ENCODE measurements around the gene ENGASE. TPM values are rescaled to one million over a fixed set of nuclear protein-coding genes. Genes with fewer than 3 reads are reported as not detected.

The ENGASE gene
- total and polyA plus RNA-seq, 2 of the 8 experiments (the other 6 are each of a cell fraction or from before 2014, with no cell fraction given) = 9.3 to 36.1 TPM

DNA sequence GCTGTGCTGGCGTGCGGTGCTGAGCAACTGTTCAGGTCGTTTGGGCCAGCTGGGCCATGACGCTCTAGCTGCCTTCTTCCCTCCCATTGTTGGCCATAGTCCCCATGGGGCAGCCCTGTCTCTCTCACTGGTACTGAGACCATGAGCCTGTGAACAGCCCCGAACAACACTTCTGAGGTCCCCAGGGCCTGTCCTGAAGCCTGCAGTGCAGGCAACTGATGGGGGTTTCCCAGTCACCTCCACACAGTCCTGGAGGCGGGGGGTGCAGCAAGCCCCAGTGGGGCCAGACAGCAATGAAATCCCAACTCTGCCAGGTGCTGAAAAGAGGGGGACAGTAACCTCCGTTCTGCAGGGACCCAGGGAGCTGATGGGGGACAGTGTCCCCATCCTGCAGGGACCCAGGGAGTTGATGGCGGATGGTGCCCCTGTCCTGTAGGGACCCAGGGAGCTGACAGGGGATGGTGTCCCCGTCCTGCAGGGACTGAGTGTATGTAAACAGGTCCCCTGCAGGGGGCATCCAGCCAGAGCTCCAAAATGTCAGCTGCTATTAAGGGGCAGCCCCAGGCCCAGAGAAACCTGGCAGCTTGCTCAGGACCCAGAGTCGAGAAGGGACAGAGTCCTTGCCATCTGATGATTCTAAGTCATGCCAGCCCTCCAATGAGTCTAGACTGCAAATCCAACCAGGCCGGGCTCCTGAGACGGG is 30.4 kb downstream of the ENGASE start:
- no peak overlapping the region for H2BK5ac ChIP-seq (ENCODE audit: low read depth, low read length)
- TF ChIP-seq CTBP2 (IDR thresholded peaks at IDR 0.05; ENCODE audit: borderline replicate concordance, insufficient read depth, insufficient read length, low read length) (no peak), KDM5A (IDR thresholded peaks at IDR 0.05; ENCODE audit: low read length) (no peak), ZNF274 (IDR thresholded peaks at IDR 0.05; ENCODE audit: borderline replicate concordance, extremely low read depth, low read length) (no peak), SP1 (IDR thresholded peaks at IDR 0.05; ENCODE audit: low read depth, low read length) (no peak), MAX (IDR thresholded peaks at IDR 0.05) (no peak), NANOG (IDR thresholded peaks at IDR 0.05; ENCODE audit: insufficient read depth, low read depth, low read length, poor library complexity, severe bottlenecking) (no peak), TEAD4 (IDR thresholded peaks at IDR 0.05; ENCODE audit: low read depth, low read length) (no peak)
- TF ChIP-seq, protein P1, sequence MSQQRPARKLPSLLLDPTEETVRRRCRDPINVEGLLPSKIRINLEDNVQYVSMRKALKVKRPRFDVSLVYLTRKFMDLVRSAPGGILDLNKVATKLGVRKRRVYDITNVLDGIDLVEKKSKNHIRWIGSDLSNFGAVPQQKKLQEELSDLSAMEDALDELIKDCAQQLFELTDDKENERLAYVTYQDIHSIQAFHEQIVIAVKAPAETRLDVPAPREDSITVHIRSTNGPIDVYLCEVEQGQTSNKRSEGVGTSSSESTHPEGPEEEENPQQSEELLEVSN (IDR thresholded peaks at IDR 0.05) = no peak
- TF ChIP-seq, protein P2, sequence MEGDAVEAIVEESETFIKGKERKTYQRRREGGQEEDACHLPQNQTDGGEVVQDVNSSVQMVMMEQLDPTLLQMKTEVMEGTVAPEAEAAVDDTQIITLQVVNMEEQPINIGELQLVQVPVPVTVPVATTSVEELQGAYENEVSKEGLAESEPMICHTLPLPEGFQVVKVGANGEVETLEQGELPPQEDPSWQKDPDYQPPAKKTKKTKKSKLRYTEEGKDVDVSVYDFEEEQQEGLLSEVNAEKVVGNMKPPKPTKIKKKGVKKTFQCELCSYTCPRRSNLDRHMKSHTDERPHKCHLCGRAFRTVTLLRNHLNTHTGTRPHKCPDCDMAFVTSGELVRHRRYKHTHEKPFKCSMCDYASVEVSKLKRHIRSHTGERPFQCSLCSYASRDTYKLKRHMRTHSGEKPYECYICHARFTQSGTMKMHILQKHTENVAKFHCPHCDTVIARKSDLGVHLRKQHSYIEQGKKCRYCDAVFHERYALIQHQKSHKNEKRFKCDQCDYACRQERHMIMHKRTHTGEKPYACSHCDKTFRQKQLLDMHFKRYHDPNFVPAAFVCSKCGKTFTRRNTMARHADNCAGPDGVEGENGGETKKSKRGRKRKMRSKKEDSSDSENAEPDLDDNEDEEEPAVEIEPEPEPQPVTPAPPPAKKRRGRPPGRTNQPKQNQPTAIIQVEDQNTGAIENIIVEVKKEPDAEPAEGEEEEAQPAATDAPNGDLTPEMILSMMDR (IDR thresholded peaks at IDR 0.05; ENCODE audit: control extremely low read depth in 1 of 3, insufficient read depth in 1 of 3, low read depth in 1 of 3, low read length in 3 of 3) = peak in 2 of 3 experiments; percentile 5 to 13; a peak in 2 of 4 replicates

More for the DNA sequence above, 30.4 kb downstream of the ENGASE start:
- H2BK120ac ChIP-seq (replicated peaks; ENCODE audit: low read depth, low read length) = no peak overlapping the region
- no peaks in the 10 kb centered on the region for H3K9me3 ChIP-seq (ENCODE audit: insufficient read depth in 2 of 2, low read depth in 1 of 2, low read length in 1 of 2)
- no peak overlapping the region for H3K14ac ChIP-seq (ENCODE audit: insufficient read length)
- H3K27ac ChIP-seq (ENCODE audit: low read depth, low read length) = no peak overlapping the region
- H3K79me2 ChIP-seq (ENCODE audit: control insufficient read depth in 1 of 2, insufficient read depth in 2 of 2, low read length in 2 of 2) = no peaks in the 10 kb centered on the region
- H3K9ac ChIP-seq (replicated peaks in 1 of 4; ENCODE audit: extremely low read depth in 1 of 4, low read depth in 3 of 4, low read length in 3 of 4) = no peak overlapping the region
- WGBS, 2 experiments (ENCODE audit: extremely low coverage in 1 of 2, insufficient coverage in 1 of 2, insufficient read length in 1 of 2, insufficient replicate concordance in 2 of 2, low coverage in 1 of 2, low lambda C conversion rate in 2 of 2, missing lambda C conversion rate in 1 of 2) = 78% methylated on average over 11 of the region's 12 CpGs; no CpG with 5 or more reads in 1 of the 2 experiments
- H2BK12ac ChIP-seq (ENCODE audit: low read depth, low read length) = no peak overlapping the region
- FAIRE-seq = no peak
- no peak overlapping the region for H2BK20ac ChIP-seq (ENCODE audit: low read length)
- no peak overlapping the region for H2AFZ ChIP-seq (ENCODE audit: low read length)
- H3K4me3 ChIP-seq (ENCODE audit: extremely low read depth in 1 of 4, insufficient read depth in 2 of 4, low read depth in 3 of 4, low read length in 4 of 4) = no peak overlapping the region
- no peak for DNase-seq (ENCODE audit: low read depth in 1 of 2, low spot score in 2 of 2)
- no peak overlapping the region for H3K23ac ChIP-seq (ENCODE audit: insufficient read length)
- CTCF ChIA-PET (ENCODE audit: partially characterized antibody) = interaction anchor here (0.6 to 4.3 kb wide), 11 partner anchors 10 to 717 kb away, joined by 3 to 30 read pairs (median 3); no protein-coding TSS in a partner anchor
- no peak overlapping the region for H4K5ac ChIP-seq (ENCODE audit: insufficient read length, low read depth, low read length)
- H4K91ac ChIP-seq (replicated peaks; ENCODE audit: insufficient read length, low read length) = no peak overlapping the region
- no peak overlapping the region for H3K4ac ChIP-seq (replicated peaks; ENCODE audit: insufficient read length, low read depth, low read length)
- no peaks in the 10 kb centered on the region for H3K23me2 ChIP-seq (ENCODE audit: low read depth, low read length)
- peaks cover 4 to 5% of the 10 kb centered on the region in 2 experiments for H4K20me1 ChIP-seq (replicated peaks in 1 of 2; ENCODE audit: control insufficient read depth in 1 of 2, insufficient read depth in 2 of 2, low read length in 2 of 2)
- no peak overlapping the region for H3K56ac ChIP-seq (replicated peaks; ENCODE audit: insufficient read length, low read depth, low read length)
- no peak overlapping the region for H3K4me2 ChIP-seq (ENCODE audit: insufficient read depth in 1 of 2, low read depth in 2 of 2, low read length in 2 of 2)
- no peaks in the 10 kb centered on the region for H3K36me3 ChIP-seq (ENCODE audit: control insufficient read depth in 2 of 4, insufficient read depth in 4 of 4, low read length in 3 of 4)
- H3K79me1 ChIP-seq (ENCODE audit: low read depth, low read length) = no peaks in the 10 kb centered on the region; the same call in 1 of the 2 replicates
- H3K18ac ChIP-seq (ENCODE audit: extremely low read depth, low read length) = no peak overlapping the region
- H3K4me1 ChIP-seq (replicated peaks in 1 of 4; ENCODE audit: control insufficient read depth in 3 of 4, insufficient read depth in 4 of 4, low read length in 3 of 4) = peaks cover 0 to 3% (median 0%) of the 10 kb centered on the region in 4 experiments; a peak in 2 of 7 replicates
- no peaks in the 10 kb centered on the region for H3K27me3 ChIP-seq (replicated peaks in 1 of 4; ENCODE audit: control insufficient read depth in 3 of 4, extremely low read depth in 1 of 4, insufficient read depth in 3 of 4, low read length in 3 of 4)
- no peak overlapping the region for H2AK5ac ChIP-seq (ENCODE audit: low read depth, low read length)
- no peak overlapping the region for H4K8ac ChIP-seq (ENCODE audit: extremely low read depth, insufficient read depth, low read length)
- no peak overlapping the region for H2BK15ac ChIP-seq (ENCODE audit: low read length)
- POLR2A ChIA-PET (ENCODE audit: partially characterized antibody) = no interaction called here
